ENCODE results near the gene AATK. TPM values are rescaled to one million over a fixed set of nuclear protein-coding genes. Genes with fewer than 3 reads are reported as not detected.
A peak's percentile ranks its signal among the peaks of the same experiment; 100 is the strongest.

Gene AATK
- total and polyA plus RNA-seq, 4 donors = 9.6 to 54.6 (median 23.7) TPM

- no peaks in the 10 kb centered on the region for H3K27me3 ChIP-seq (ENCODE audit: control insufficient read depth in 3 of 3, insufficient read depth in 3 of 3, low read length in 2 of 3)
- H3K4me3 ChIP-seq = no peak overlapping the region
- no peak for ATAC-seq (ENCODE audit: insufficient read depth, low FRiP score)
- H3K27ac ChIP-seq (ENCODE audit: low read depth in 1 of 2, low read length in 1 of 2) = peak overlapping the region in 1 of 2 donors; percentile 12
- H3K4me1 ChIP-seq (ENCODE audit: control insufficient read depth in 5 of 5, insufficient read depth in 5 of 5, low read length in 5 of 5) = peaks cover 0 to 18% (median 16%) of the 10 kb centered on the region in 5 donors
- no peak overlapping the region for H3K9ac ChIP-seq (ENCODE audit: insufficient read depth in 1 of 2, low read length in 2 of 2)
- H3K36me3 ChIP-seq (ENCODE audit: control insufficient read depth in 4 of 4, insufficient read depth in 4 of 4, low read length in 4 of 4) = peaks cover 0 to 26% (median 0%) of the 10 kb centered on the region in 4 donors
- TF ChIP-seq CTCF (IDR thresholded peaks at IDR 0.05; ENCODE audit: control extremely low read depth, extremely low read depth) = no peak
- 74 to 87% methylated on average over 9 of the region's 9 CpGs for WGBS, 2 donors
- no peaks in the 10 kb centered on the region for H3K9me3 ChIP-seq (ENCODE audit: control insufficient read depth in 4 of 4, insufficient read depth in 3 of 4, low read length in 3 of 4)
- DNase-seq = no peak
These were observed 74.9 kb downstream of the AATK start for GRCh38 chr17:81091154-81091553.

GRCh38 chr17:81090361-81091136 lies 75.5 kb downstream of the AATK start:
- Histone ChIP-seq H3K36me3 (ENCODE audit: control insufficient read depth in 4 of 4, insufficient read depth in 4 of 4, low read length in 4 of 4) (peaks cover 0 to 31% (median 0%) of the 10 kb centered on the region in 4 donors), H3K27ac (ENCODE audit: low read depth in 1 of 2, low read length in 1 of 2) (peak overlapping the region in 1 of 2 donors; percentile 75), H3K9ac (ENCODE audit: insufficient read depth in 1 of 2, low read length in 2 of 2) (no peak overlapping the region), H3K4me1 (ENCODE audit: control insufficient read depth in 5 of 5, insufficient read depth in 5 of 5, low read length in 5 of 5) (peaks cover 0 to 18% (median 16%) of the 10 kb centered on the region in 5 donors), H3K27me3 (ENCODE audit: control insufficient read depth in 3 of 3, insufficient read depth in 3 of 3, low read length in 2 of 3) (no peaks in the 10 kb centered on the region), H3K9me3 (ENCODE audit: control insufficient read depth in 4 of 4, insufficient read depth in 3 of 4, low read length in 3 of 4) (no peaks in the 10 kb centered on the region), H3K4me3 (no peak overlapping the region)
- 51 to 52% methylated on average over 25 to 26 of the region's 26 CpGs for WGBS, 2 donors
- no peak for TF ChIP-seq CTCF (IDR thresholded peaks at IDR 0.05; ENCODE audit: control extremely low read depth, extremely low read depth)
- ATAC-seq (ENCODE audit: insufficient read depth, low FRiP score) (peak; percentile 56), DNase-seq (peak; percentile 60 to 69 (median 64))

GRCh38 chr17:81086789-81087551 lies 79.1 kb downstream of the AATK start:
- H3K4me1 ChIP-seq (ENCODE audit: control insufficient read depth in 5 of 5, insufficient read depth in 5 of 5, low read length in 5 of 5) = peaks cover 0 to 31% (median 20%) of the 10 kb centered on the region in 5 donors
- peak overlapping the region in 1 of 2 donors; percentile 43 for H3K27ac ChIP-seq (ENCODE audit: low read depth in 1 of 2, low read length in 1 of 2)
- WGBS, 2 donors = 76 to 84% methylated on average over 32 of the region's 32 CpGs

More at GRCh38 chr17:81086789-81087551, 79.1 kb downstream of the AATK start:
- Histone ChIP-seq H3K9me3 (ENCODE audit: control insufficient read depth in 4 of 4, insufficient read depth in 3 of 4, low read length in 3 of 4) (no peaks in the 10 kb centered on the region), H3K27me3 (ENCODE audit: control insufficient read depth in 3 of 3, insufficient read depth in 3 of 3, low read length in 2 of 3) (no peaks in the 10 kb centered on the region), H3K36me3 (ENCODE audit: control insufficient read depth in 4 of 4, insufficient read depth in 4 of 4, low read length in 4 of 4) (peaks cover 0 to 35% (median 0%) of the 10 kb centered on the region in 4 donors), H3K9ac (ENCODE audit: insufficient read depth in 1 of 2, low read length in 2 of 2) (no peak overlapping the region), H3K4me3 (no peak overlapping the region)
- DNase-seq (no peak), ATAC-seq (ENCODE audit: insufficient read depth, low FRiP score) (no peak)
- no peak for TF ChIP-seq CTCF (IDR thresholded peaks at IDR 0.05; ENCODE audit: control extremely low read depth, extremely low read depth)
